GM23248 (cell line): ENCODE results near the gene LTO1. TPM values are rescaled to one million over a fixed set of nuclear protein-coding genes. Genes with fewer than 3 reads are reported as not detected.

Experiments
- DNase-seq: peaks from one replicate; pipeline ENCODE4 v3.0.0-alpha.2; 2015
- H2AFZ ChIP-seq: fragments of 200-600 bp; sonication (generic); 2 replicates; pipeline ENCODE4 v1.6.1; 2016; ENCODE audit warnings: antibody characterized with exemption
- H3F3A ChIP-seq: fragments of 200-600 bp; sonication (generic); 2 replicates; pipeline ENCODE4 v1.6.1; 2016; ENCODE audit warnings: mild to moderate bottlenecking, antibody characterized with exemption, mixed run types; ENCODE audit not compliant: insufficient read depth
- H3K27ac ChIP-seq: fragments of 200-600 bp; sonication (generic); 2 replicates; pipeline ENCODE4 v1.5.1; 2016; ENCODE audit warnings: mild to moderate bottlenecking
- H3K27me3 ChIP-seq: fragments of 200-600 bp; sonication (generic); replicated peaks from 2 replicates; pipeline ENCODE4 v1.6.1; 2016; ENCODE audit warnings: mild to moderate bottlenecking; ENCODE audit not compliant: insufficient read depth
- H3K36me3 ChIP-seq: fragments of 200-600 bp; sonication (generic); 2 replicates; pipeline ENCODE4 v1.6.1; 2016; ENCODE audit warnings: low read depth, mild to moderate bottlenecking
- H3K4me1 ChIP-seq: fragments of 200-600 bp; sonication (generic); 2 replicates; pipeline ENCODE4 v1.6.1; 2016; ENCODE audit warnings: mild to moderate bottlenecking; ENCODE audit not compliant: insufficient read depth
- H3K4me2 ChIP-seq: fragments of 200-600 bp; sonication (generic); one replicate; pipeline ENCODE4 v1.6.1; 2016; ENCODE audit warnings: mild to moderate bottlenecking; ENCODE audit not compliant: unreplicated experiment
- H3K4me3 ChIP-seq: fragments of 200-600 bp; sonication (generic); 2 replicates; pipeline ENCODE4 v1.5.1; 2016; ENCODE audit warnings: mild to moderate bottlenecking
- H3K79me2 ChIP-seq: fragments of 200-600 bp; sonication (generic); 2 replicates; pipeline ENCODE4 v1.6.1; 2016; ENCODE audit warnings: mild to moderate bottlenecking; ENCODE audit not compliant: insufficient read depth
- H3K9ac ChIP-seq: fragments of 200-600 bp; sonication (generic); 2 replicates; pipeline ENCODE4 v1.6.1; 2016; ENCODE audit warnings: mild to moderate bottlenecking
- H3K9me2 ChIP-seq: fragments of 200-600 bp; sonication (generic); 2 replicates; pipeline ENCODE4 v1.6.1; 2016; ENCODE audit warnings: mixed run types, mild to moderate bottlenecking, moderate library complexity; ENCODE audit not compliant: insufficient read depth
- H3K9me3 ChIP-seq: fragments of 200-600 bp; sonication (generic); one replicate; pipeline ENCODE4 v1.6.1; 2017; ENCODE audit warnings: low read depth
- H4K20me1 ChIP-seq: fragments of 200-600 bp; sonication (generic); 2 replicates; pipeline ENCODE4 v1.6.0; 2016; ENCODE audit not compliant: insufficient read depth
- EZH2 ChIP-seq: fragments of 200-600 bp; sonication (generic); IDR thresholded peaks from 2 replicates; pipeline ENCODE4 v1.6.1; 2018; ENCODE audit warnings: antibody characterized with exemption, mild to moderate bottlenecking; ENCODE audit not compliant: insufficient read depth, poor library complexity, severe bottlenecking
- EZH2phosphoT487 ChIP-seq: fragments of 200-600 bp; sonication (generic); IDR thresholded peaks from 2 replicates; pipeline ENCODE4 v1.6.1; 2018; ENCODE audit warnings: antibody characterized with exemption, moderate library complexity, mild to moderate bottlenecking, low read depth; ENCODE audit not compliant: insufficient read depth
- WGBS, 2 experiments: methylation state at CpG; one replicate each; pipeline ENCODE4 v1.1.6; 2015 to 2017; ENCODE audit warnings: low lambda C conversion rate in 2 of 2, low coverage in 1 of 2; ENCODE audit errors: missing lambda C conversion rate in 2 of 2; 5-methylcytosine and 5-hydroxymethylcytosine counted together
- in situ Hi-C: fragments of 300-500 bp; cut with MboI; formaldehyde crosslinking; loops from 2 replicates; pipeline ENCODE4 v1.15.0; 2020
- polyA plus RNA-seq: library from polyadenylated mRNA; unstranded; fragments of >200 nt; fragmentation: Nextera tagmentation; extraction: Ambion mirVana; gene quantifications from 2 replicates; pipeline ENCODE4 v1.2.1, GENCODE V29; 2016
- total RNA-seq: library from RNA; depleted of rRNA; stranded (reverse); fragments of >200 nt; shearing (Covaris generic); gene quantifications from 2 replicates; pipeline ENCODE4 v1.2.3, GENCODE V29; 2014

The LTO1 gene
- total and polyA plus RNA-seq, 2 experiments from 2014 or later: 20.6 to 26.2 TPM

- no peaks in the 10 kb centered on the region for H3K36me3 ChIP-seq
- H3K9me3 ChIP-seq: no peaks in the 10 kb centered on the region
- H3K4me2 ChIP-seq: no peak overlapping the region
- no peaks in the 10 kb centered on the region for H4K20me1 ChIP-seq
- H3K4me1 ChIP-seq: no peaks in the 10 kb centered on the region
- peak; percentile 28 for DNase-seq
- H3K79me2 ChIP-seq: no peaks in the 10 kb centered on the region
- no peak overlapping the region for H3K9ac ChIP-seq
- in situ Hi-C loops: loop anchor here (10.0 kb wide), 1 partner anchor 511 kb away; no protein-coding TSS in a partner anchor
- 0 out of 2 replicates have a peak, but pooled peaks cover 5% of the 10 kb centered on the region for H3K27me3 ChIP-seq
- 50 to 59% methylated on average over 8 to 9 of the region's 9 CpGs for WGBS, 2 experiments
- no peaks in the 10 kb centered on the region for H3K9me2 ChIP-seq
- H2AFZ ChIP-seq: no peak overlapping the region
- TF ChIP-seq EZH2 (no peak), EZH2phosphoT487 (no peak)
- no peak overlapping the region for H3K4me3 ChIP-seq
- no peaks in the 10 kb centered on the region for H3F3A ChIP-seq
- no peak overlapping the region for H3K27ac ChIP-seq
Observed at GRCh38 chr11:69683764-69684333, 8.7 kb upstream of the LTO1 start.

GRCh38 chr11:69682681-69683326, 7.7 kb upstream of the LTO1 start:
- no peaks in the 10 kb centered on the region for H4K20me1 ChIP-seq
- H3K27me3 ChIP-seq: 0 out of 2 replicates have a peak, but pooled peaks cover 5% of the 10 kb centered on the region
- in situ Hi-C loops: loop anchor here (10.0 kb wide), 1 partner anchor 512 kb away; no protein-coding TSS in a partner anchor
- H3F3A ChIP-seq: no peaks in the 10 kb centered on the region
- H3K9ac ChIP-seq: no peak overlapping the region
- no peak overlapping the region for H3K27ac ChIP-seq
- no peaks in the 10 kb centered on the region for H3K79me2 ChIP-seq
- H2AFZ ChIP-seq: no peak overlapping the region
- no peaks in the 10 kb centered on the region for H3K9me3 ChIP-seq
- H3K4me3 ChIP-seq: no peak overlapping the region
- 84% methylated on average over 7 of the region's 7 CpGs for WGBS, 2 experiments
- no peaks in the 10 kb centered on the region for H3K9me2 ChIP-seq
- no peaks in the 10 kb centered on the region for H3K36me3 ChIP-seq
- H3K4me2 ChIP-seq: no peak overlapping the region
- no peak for DNase-seq
- no peaks in the 10 kb centered on the region for H3K4me1 ChIP-seq
- TF ChIP-seq EZH2 (no peak), EZH2phosphoT487 (no peak)

- in situ Hi-C loops: loop anchor here (10.0 kb wide), 1 partner anchor 513 kb away; no protein-coding TSS in a partner anchor
- Histone ChIP-seq H3K9me3 (no peaks in the 10 kb centered on the region), H3K4me1 (no peaks in the 10 kb centered on the region), H4K20me1 (no peaks in the 10 kb centered on the region), H3K9me2 (no peaks in the 10 kb centered on the region), H3K36me3 (no peaks in the 10 kb centered on the region), H3K27ac (no peak overlapping the region), H3K4me3 (no peak overlapping the region), H2AFZ (no peak overlapping the region), H3K79me2 (no peaks in the 10 kb centered on the region), H3K9ac (no peak overlapping the region), H3K27me3 (0 out of 2 replicates have a peak, but pooled peaks cover 5% of the 10 kb centered on the region), H3F3A (no peaks in the 10 kb centered on the region), H3K4me2 (no peak overlapping the region)
- WGBS, 2 experiments: 82 to 84% methylated on average over 6 of the region's 6 CpGs
- DNase-seq: no peak
- TF ChIP-seq EZH2phosphoT487: no peak
- TF ChIP-seq EZH2: no peak
Observed at GRCh38 chr11:69682221-69682620, 7.1 kb upstream of the LTO1 start.

- Histone ChIP-seq H3K4me3 (no peak overlapping the region), H3K36me3 (no peaks in the 10 kb centered on the region), H3K4me1 (no peaks in the 10 kb centered on the region), H2AFZ (no peak overlapping the region), H4K20me1 (no peaks in the 10 kb centered on the region), H3K9ac (no peak overlapping the region), H3K9me2 (no peaks in the 10 kb centered on the region), H3K4me2 (no peak overlapping the region), H3F3A (no peaks in the 10 kb centered on the region), H3K27ac (no peak overlapping the region), H3K27me3 (0 out of 2 replicates have a peak, but pooled peaks cover 5% of the 10 kb centered on the region), H3K9me3 (no peaks in the 10 kb centered on the region), H3K79me2 (no peaks in the 10 kb centered on the region)
- TF ChIP-seq EZH2 (no peak), EZH2phosphoT487 (no peak)
- 88 to 90% methylated on average over 5 of the region's 5 CpGs for WGBS, 2 experiments
- DNase-seq: no peak
- in situ Hi-C loops: loop anchor here (10.0 kb wide), 1 partner anchor 514 kb away; no protein-coding TSS in a partner anchor
Observed at GRCh38 chr11:69680688-69681087, 5.5 kb upstream of the LTO1 start.
